ENCODE measurements around the gene GALNT15. TPM values are rescaled to one million over a fixed set of nuclear protein-coding genes. Genes with fewer than 3 reads are reported as not detected.

GALNT15 gene
- polyA plus RNA-seq, 1 donor: 0.78 TPM

GRCh38 chr3:16279010-16279801 lies 104.7 kb downstream of the GALNT15 start:
- H3K27ac ChIP-seq (ENCODE audit: low read length): no peak overlapping the region
- no peak for DNase-seq
- 86% methylated on average over 1 of the region's 3 CpGs for WGBS (ENCODE audit: insufficient coverage, low lambda C conversion rate)

GRCh38 chr3:16280671-16281070 lies 106.2 kb downstream of the GALNT15 start:
- no peaks in the 10 kb centered on the region for H3K4me1 ChIP-seq (ENCODE audit: control insufficient read depth, insufficient read depth, low read length)
- no peak for DNase-seq
- no peak overlapping the region for H3K4me3 ChIP-seq (ENCODE audit: low read length)
- H3K27ac ChIP-seq (ENCODE audit: low read length): no peak overlapping the region
- no peaks in the 10 kb centered on the region for H3K27me3 ChIP-seq (ENCODE audit: control insufficient read depth, insufficient read depth, low read length)
- 100% methylated on average over 1 of the region's 2 CpGs for WGBS (ENCODE audit: insufficient coverage, low lambda C conversion rate)
- peaks cover 50% of the 10 kb centered on the region for H3K36me3 ChIP-seq (ENCODE audit: control insufficient read depth, insufficient read depth, low read length)
- H3K9me3 ChIP-seq (ENCODE audit: control insufficient read depth, low read depth, low read length): no peaks in the 10 kb centered on the region

More at GRCh38 chr3:16279010-16279801, 104.7 kb downstream of the GALNT15 start:
- H3K27me3 ChIP-seq (ENCODE audit: control insufficient read depth, insufficient read depth, low read length): no peaks in the 10 kb centered on the region
- no peak overlapping the region for H3K4me3 ChIP-seq (ENCODE audit: low read length)
- H3K36me3 ChIP-seq (ENCODE audit: control insufficient read depth, insufficient read depth, low read length): peaks cover 54% of the 10 kb centered on the region
- no peaks in the 10 kb centered on the region for H3K9me3 ChIP-seq (ENCODE audit: control insufficient read depth, low read depth, low read length)
- no peaks in the 10 kb centered on the region for H3K4me1 ChIP-seq (ENCODE audit: control insufficient read depth, insufficient read depth, low read length)

Other genes with a start within 250 kb of the GALNT15 start
- gene DPH3, start 90.3 kb downstream of the GALNT15 start, polyA plus RNA-seq: 30.0 TPM
- gene OXNAD1, start 90.5 kb downstream of the GALNT15 start, polyA plus RNA-seq: 20.3 TPM

Measured in large intestine (tissue), 3 donors.